Glutamatergic neuron (in vitro differentiated cells): Measurements from ENCODE around the gene KAT2A. TPM values are rescaled to one million over a fixed set of nuclear protein-coding genes. Genes with fewer than 3 reads are reported as not detected.

Experiments
- DNase-seq: peaks from one replicate; pipeline ENCODE4 v3.0.0; 2022
- H3K27ac Mint-ChIP-seq: one replicate; pipeline ENCODE4 v1.8.0; 2020; ENCODE audit warnings: mild to moderate bottlenecking, mixed read lengths, inconsistent platforms; ENCODE audit not compliant: unreplicated experiment
- H3K27me3 Mint-ChIP-seq: one replicate; pipeline ENCODE4 v1.8.0; 2020; ENCODE audit warnings: mild to moderate bottlenecking, moderate library complexity, mixed read lengths, inconsistent platforms; ENCODE audit not compliant: unreplicated experiment
- H3K36me3 Mint-ChIP-seq: one replicate; pipeline ENCODE4 v1.8.0; 2020; ENCODE audit warnings: mild to moderate bottlenecking, mixed read lengths, inconsistent platforms; ENCODE audit not compliant: unreplicated experiment
- H3K4me1 Mint-ChIP-seq: one replicate; pipeline ENCODE4 v1.8.0; 2020; ENCODE audit warnings: mild to moderate bottlenecking, low read depth, mixed read lengths, inconsistent platforms; ENCODE audit not compliant: unreplicated experiment
- H3K4me3 Mint-ChIP-seq: one replicate; pipeline ENCODE4 v1.8.0; 2020; ENCODE audit warnings: mild to moderate bottlenecking, mixed read lengths, inconsistent platforms; ENCODE audit not compliant: unreplicated experiment
- H3K9me3 Mint-ChIP-seq: one replicate; pipeline ENCODE4 v1.8.0; 2020; ENCODE audit warnings: mild to moderate bottlenecking, moderate library complexity, mixed read lengths, inconsistent platforms; ENCODE audit not compliant: unreplicated experiment
- total RNA-seq: library from RNA; stranded (reverse); fragmentation: NEBNext Ultra II Directional; extraction: Animal tissue kit (Norgen Biotek cat#: 25700); gene quantifications from one replicate; pipeline ENCODE4 v1.2.1, GENCODE V29; 2021; ENCODE audit not compliant: unreplicated experiment
- TF ChIP-seq, protein P1 (sequence below): fragments of 200-600 bp; sonication (generic); IDR thresholded peaks from one replicate; pipeline ENCODE4 v1.5.0; 2021; ENCODE audit not compliant: partially characterized antibody, unreplicated experiment

KAT2A gene
- total RNA-seq, 1 donor from 2014 or later: 29.3 TPM

DNA sequence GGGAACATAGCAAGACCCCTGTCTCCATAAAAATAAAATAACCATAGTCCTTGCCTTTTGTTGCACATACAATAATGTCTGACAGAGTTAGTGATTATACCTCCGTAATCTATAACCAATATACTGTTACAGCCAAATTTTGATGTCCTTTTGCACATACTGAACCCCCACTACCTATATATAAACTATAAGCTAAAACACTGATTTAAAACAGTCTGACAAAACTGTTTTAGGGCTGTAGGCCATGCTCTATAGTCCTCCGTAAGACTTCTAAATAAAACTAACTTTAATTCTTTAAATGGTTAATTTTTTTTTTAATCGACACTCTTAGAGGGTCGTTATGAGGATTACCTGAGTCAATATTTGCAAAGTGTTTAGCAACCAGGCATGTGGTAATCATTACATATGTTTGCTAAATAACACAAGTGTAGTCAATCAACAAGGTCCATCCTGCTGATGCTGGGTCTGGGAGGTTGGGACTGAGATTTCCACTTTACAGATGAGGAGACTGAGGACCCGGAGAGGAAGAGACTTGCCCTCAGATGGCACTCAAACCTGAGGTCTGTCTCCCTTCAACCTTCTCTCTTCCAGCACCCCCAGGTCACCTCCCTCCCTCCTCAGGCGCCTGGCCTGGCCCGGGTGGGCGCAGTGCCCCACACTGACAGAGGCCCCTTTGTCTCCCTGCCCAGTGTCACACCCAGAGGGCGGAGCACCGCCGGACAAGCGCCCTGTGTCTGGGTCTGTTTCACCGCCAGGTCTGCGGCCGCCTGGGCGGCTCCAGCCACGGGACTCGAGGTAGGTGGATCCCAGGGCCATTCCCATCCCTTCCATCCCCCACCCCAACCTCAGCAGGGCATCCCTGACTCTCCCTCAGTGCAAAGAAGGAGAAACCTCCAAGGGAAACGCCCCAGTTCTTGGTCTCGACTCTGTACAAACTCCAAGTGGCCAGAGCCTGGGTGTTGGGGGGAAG lies 33.1 kb downstream of the KAT2A start:
- H3K4me3 Mint-ChIP-seq: no peak overlapping the region
- no peaks in the 10 kb centered on the region for H3K4me1 Mint-ChIP-seq
- TF ChIP-seq, protein P1, sequence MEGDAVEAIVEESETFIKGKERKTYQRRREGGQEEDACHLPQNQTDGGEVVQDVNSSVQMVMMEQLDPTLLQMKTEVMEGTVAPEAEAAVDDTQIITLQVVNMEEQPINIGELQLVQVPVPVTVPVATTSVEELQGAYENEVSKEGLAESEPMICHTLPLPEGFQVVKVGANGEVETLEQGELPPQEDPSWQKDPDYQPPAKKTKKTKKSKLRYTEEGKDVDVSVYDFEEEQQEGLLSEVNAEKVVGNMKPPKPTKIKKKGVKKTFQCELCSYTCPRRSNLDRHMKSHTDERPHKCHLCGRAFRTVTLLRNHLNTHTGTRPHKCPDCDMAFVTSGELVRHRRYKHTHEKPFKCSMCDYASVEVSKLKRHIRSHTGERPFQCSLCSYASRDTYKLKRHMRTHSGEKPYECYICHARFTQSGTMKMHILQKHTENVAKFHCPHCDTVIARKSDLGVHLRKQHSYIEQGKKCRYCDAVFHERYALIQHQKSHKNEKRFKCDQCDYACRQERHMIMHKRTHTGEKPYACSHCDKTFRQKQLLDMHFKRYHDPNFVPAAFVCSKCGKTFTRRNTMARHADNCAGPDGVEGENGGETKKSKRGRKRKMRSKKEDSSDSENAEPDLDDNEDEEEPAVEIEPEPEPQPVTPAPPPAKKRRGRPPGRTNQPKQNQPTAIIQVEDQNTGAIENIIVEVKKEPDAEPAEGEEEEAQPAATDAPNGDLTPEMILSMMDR: no peak
- no peaks in the 10 kb centered on the region for H3K36me3 Mint-ChIP-seq
- no peak for DNase-seq
- peaks cover 6% of the 10 kb centered on the region for H3K27me3 Mint-ChIP-seq
- no peaks in the 10 kb centered on the region for H3K9me3 Mint-ChIP-seq
- H3K27ac Mint-ChIP-seq: no peak overlapping the region

DNA sequence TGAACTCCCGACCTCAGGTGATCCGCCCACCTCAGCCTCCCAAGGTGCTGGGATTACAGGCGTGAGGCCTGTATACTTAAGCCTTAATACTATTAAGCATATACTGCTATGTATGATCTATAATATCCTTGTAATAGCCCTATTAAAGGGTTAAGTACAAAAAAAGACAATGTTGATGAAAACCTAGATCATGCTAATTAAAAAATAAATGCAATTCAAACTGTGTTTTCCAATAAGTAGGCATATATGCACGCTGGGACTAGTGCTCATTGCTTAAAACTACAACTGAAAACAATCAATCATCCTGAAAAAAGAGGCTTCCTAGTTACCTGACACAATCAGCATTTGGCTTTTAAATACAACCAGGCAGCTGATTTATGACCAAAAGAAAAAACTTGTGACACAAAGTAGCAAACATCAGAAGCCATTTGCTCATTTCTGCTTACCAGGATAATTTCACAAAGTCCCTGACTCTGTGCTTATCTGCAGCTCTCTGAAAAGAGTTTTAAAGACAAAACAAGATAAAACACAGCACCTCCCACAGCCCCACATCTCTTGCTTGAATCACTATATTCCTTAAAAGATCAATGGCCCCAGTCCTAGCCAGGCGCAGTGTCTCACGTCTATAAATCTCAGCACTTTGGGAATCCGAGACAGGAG lies 34.0 kb downstream of the KAT2A start:
- TF ChIP-seq, protein P1: no peak
- H3K27ac Mint-ChIP-seq: no peak overlapping the region
- no peaks in the 10 kb centered on the region for H3K36me3 Mint-ChIP-seq
- DNase-seq: no peak
- H3K4me3 Mint-ChIP-seq: no peak overlapping the region
- H3K27me3 Mint-ChIP-seq: peaks cover 6% of the 10 kb centered on the region
- H3K4me1 Mint-ChIP-seq: no peaks in the 10 kb centered on the region
- no peaks in the 10 kb centered on the region for H3K9me3 Mint-ChIP-seq

DNA sequence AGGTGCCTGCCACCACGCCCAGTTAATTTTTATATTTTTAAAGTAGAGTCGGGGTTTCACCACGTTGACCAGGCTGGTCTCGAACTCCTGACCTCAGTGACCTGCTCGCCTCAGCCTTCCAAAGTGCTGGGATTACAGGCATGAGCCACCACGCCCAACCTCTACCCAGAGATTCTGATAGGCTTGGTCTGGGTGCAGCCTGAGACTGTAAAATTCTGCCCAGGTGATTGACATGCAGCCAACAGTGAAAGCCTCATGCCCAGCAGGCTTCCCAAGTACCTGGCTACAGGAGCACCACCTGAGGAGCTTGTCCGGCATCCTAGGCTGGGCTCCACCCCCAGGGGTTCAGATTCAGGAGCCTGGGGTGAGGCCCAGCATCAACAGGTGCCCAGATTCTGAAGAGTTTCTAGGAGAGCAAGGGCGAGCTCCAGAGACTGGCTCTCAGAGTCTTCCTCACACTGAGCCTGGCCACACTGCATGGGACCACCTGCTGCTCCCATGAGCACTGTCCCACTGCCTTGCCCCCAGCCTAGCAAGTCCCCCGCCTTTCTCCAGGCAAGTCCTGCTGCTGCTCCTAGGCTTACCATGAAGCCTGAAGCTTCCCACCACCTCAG lies 39.5 kb downstream of the KAT2A start:
- no peak for DNase-seq
- Mint-ChIP-seq H3K4me3 (no peak overlapping the region), H3K36me3 (no peaks in the 10 kb centered on the region), H3K27ac (no peak overlapping the region), H3K27me3 (no peaks in the 10 kb centered on the region), H3K9me3 (no peaks in the 10 kb centered on the region), H3K4me1 (no peaks in the 10 kb centered on the region)
- TF ChIP-seq, protein P1: no peak

DNA sequence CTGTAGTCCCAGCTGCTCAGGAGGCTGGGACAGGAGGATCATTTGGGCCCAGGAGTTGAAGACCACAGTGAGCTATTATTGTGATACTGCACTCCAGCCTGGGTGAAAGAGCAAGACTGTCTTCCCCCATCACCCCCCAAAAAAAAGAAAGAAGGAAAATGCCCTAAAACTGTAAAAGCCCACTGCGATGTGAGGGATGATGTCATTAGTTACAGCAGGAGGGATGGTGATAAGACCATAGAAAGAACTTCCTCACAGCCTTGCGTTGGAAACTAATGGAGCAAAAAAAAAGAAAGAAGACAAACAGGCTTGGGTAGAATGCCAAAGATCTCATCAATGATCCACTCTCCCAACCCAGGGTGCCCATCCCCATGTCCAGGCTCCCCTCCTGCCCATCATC lies 41.6 kb downstream of the KAT2A start:
- TF ChIP-seq, protein P1: no peak
- Mint-ChIP-seq H3K9me3 (no peaks in the 10 kb centered on the region), H3K27ac (no peak overlapping the region), H3K36me3 (no peaks in the 10 kb centered on the region), H3K4me1 (no peaks in the 10 kb centered on the region), H3K4me3 (no peak overlapping the region), H3K27me3 (peaks cover 3% of the 10 kb centered on the region)
- DNase-seq: no peak
